Measurements from ENCODE around the gene FAM81A. TPM values are rescaled to one million over a fixed set of nuclear protein-coding genes. Genes with fewer than 3 reads are reported as not detected.

Gene FAM81A
- total and polyA plus RNA-seq, 9 of the 15 experiments (the other 6 are each of a cell fraction or from before 2014, with no cell fraction given): not detected

DNA sequence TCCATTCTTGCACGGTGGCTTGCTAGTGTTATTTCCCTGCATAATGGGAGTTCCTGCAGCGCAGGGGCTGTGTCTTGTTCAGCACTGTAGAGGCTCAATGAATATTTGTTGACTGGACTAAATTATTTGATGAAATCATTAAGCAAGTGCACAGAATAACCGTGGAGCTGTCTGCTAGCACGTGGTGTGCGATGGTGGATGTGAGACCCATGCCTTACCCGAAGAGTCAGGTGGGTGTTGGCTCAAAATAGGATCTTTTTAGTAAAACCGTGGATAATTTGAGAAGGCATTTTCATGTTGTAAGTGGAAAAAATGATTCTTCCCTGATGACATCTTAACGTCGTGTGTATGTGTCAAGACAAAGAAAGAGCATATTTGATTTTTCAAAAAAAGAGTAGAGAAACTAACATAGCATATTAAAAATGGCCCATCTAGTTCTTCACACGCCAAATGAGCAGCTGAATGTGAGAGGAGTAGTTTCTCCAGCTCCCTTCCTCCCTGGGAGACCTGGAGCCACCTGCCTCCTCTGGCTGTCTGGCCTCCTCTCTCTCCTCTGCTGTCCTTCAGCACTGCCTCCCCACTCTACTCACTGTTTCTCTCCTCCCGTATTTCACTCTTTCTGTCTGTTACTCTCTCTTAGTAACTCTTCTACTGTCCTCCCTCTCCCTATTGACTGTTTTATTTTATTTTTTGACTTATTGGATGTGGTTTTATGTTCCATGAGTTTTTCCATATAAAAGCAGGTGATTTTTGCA is 6.3 kb downstream of the FAM81A start (continued):
- TF ChIP-seq ZNF551 (CRISPR knock-in tag; IDR thresholded peaks at IDR 0.05): no peak
- no peak for TF ChIP-seq RBM15 (IDR thresholded peaks at IDR 0.05; ENCODE audit: insufficient read depth, low read length)

DNA sequence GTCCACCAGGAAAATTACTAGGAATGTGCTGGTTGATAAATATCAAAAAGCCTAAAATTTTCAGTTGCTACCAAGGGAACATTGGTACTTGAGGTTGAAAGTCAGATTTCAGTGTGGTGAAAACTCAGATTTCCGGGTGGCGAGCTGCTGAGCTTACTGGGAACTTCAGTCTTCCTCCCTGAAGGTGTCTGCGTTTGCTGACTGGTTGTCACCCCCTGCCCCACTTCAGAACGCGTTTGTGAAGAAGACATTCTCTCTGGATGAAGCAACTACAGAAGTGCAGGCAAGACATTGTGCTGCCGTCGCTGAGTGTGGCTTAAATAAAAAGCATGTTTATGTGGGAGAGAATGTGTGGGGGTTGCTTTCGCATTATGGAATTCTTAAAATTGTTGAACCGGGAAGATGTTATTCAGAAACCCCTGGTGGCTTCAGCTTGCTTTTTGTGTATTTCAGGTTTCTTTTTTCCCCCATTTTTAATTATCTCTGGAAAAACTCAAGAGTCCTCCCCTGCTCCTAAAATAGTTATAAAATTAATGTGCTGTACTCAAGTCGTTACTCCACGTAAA is 7.1 kb downstream of the FAM81A start:
- no peak overlapping the region for H2AFZ ChIP-seq (ENCODE audit: low read depth, low read length)
- no peak for DNase-seq (ENCODE audit: extremely low read depth in 1 of 4, low spot score in 3 of 4)
- H3K4me1 ChIP-seq (replicated peaks in 1 of 2; ENCODE audit: control insufficient read depth in 2 of 2, insufficient read depth in 2 of 2, low read length in 2 of 2): no peaks in the 10 kb centered on the region
- WGBS (ENCODE audit: insufficient coverage, low coverage, missing lambda C conversion rate): 0% methylated on average over 11 of the region's 11 CpGs
- no TSS peak for BruUV-seq (replicated peaks)
- H3K79me2 ChIP-seq (ENCODE audit: control insufficient read depth, insufficient read depth, low read length): no peaks in the 10 kb centered on the region
- no peak overlapping the region for H3K4me2 ChIP-seq (ENCODE audit: insufficient read depth, low read length)
- no peaks in the 10 kb centered on the region for H4K20me1 ChIP-seq (replicated peaks; ENCODE audit: control insufficient read depth, insufficient read depth, low read length)
- in situ Hi-C loops (cut with MboI) (no loop called here), intact Hi-C loops (cut with micrococcal nuclease) (no loop called here)
- no peaks in the 10 kb centered on the region for H3K9me1 ChIP-seq (ENCODE audit: control insufficient read depth, insufficient read depth, low read length)
- no peaks in the 10 kb centered on the region for H3K36me3 ChIP-seq (ENCODE audit: control insufficient read depth, insufficient read depth, low read length)
- no peak overlapping the region for H3K27ac ChIP-seq (ENCODE audit: extremely low read depth, low read depth, low read length)
- H3K27me3 ChIP-seq (ENCODE audit: control insufficient read depth in 2 of 2, insufficient read depth in 2 of 2, low read length in 2 of 2): peaks cover 14 to 31% of the 10 kb centered on the region in 2 experiments
- CTCF ChIA-PET (ENCODE audit: low intra/inter-chr PET ratio): no interaction called here
- H3K9me3 ChIP-seq (replicated peaks; ENCODE audit: control insufficient read depth, insufficient read depth, low read depth, low read length): no peaks in the 10 kb centered on the region
- no peak for ATAC-seq
- POLR2A ChIA-PET: no interaction called here
- no peak overlapping the region for H3K9ac ChIP-seq (ENCODE audit: insufficient read depth in 1 of 2, low read depth in 2 of 2, low read length in 2 of 2)
- FAIRE-seq: no peak
- no peak overlapping the region for H3K4me3 ChIP-seq
- TF ChIP-seq KAT2B (IDR thresholded peaks at IDR 0.05; ENCODE audit: low read depth, low read length) (no peak), ESRRB (CRISPR knock-in tag; IDR thresholded peaks at IDR 0.05; ENCODE audit: borderline replicate concordance) (no peak), SOX6 (IDR thresholded peaks at IDR 0.05) (no peak), TBP (optimal IDR thresholded peaks at IDR 0.05; ENCODE audit: low read depth, low read length) (no peak), NR2C1 (IDR thresholded peaks at IDR 0.05) (no peak), NR2C1 (tag; IDR thresholded peaks at IDR 0.05) (no peak), GABPB2 (CRISPR knock-in tag; conservative IDR thresholded peaks at IDR 0.05) (no peak), ZBTB1 (CRISPR knock-in tag; IDR thresholded peaks at IDR 0.05; ENCODE audit: borderline replicate concordance, low read depth) (no peak), TAF1 (IDR thresholded peaks at IDR 0.05; ENCODE audit: control insufficient read depth, extremely low read depth, insufficient read depth, low read length, severe bottlenecking) (no peak), DMBX1 (CRISPR knock-in tag; IDR thresholded peaks at IDR 0.05; ENCODE audit: borderline replicate concordance) (no peak), TOE1 (IDR thresholded peaks at IDR 0.05; ENCODE audit: borderline replicate concordance) (no peak), TOE1 (CRISPR knock-in tag; IDR thresholded peaks at IDR 0.05; ENCODE audit: borderline replicate concordance, low read depth) (no peak), SP1 (CRISPR knock-in tag; IDR thresholded peaks at IDR 0.05) (no peak), FOXK2 (conservative IDR thresholded peaks at IDR 0.05 in 1 of 2, IDR thresholded peaks at IDR 0.05 in 1 of 2; ENCODE audit: low read depth in 2 of 2) (no peak)
- TF ChIP-seq, protein P1, sequence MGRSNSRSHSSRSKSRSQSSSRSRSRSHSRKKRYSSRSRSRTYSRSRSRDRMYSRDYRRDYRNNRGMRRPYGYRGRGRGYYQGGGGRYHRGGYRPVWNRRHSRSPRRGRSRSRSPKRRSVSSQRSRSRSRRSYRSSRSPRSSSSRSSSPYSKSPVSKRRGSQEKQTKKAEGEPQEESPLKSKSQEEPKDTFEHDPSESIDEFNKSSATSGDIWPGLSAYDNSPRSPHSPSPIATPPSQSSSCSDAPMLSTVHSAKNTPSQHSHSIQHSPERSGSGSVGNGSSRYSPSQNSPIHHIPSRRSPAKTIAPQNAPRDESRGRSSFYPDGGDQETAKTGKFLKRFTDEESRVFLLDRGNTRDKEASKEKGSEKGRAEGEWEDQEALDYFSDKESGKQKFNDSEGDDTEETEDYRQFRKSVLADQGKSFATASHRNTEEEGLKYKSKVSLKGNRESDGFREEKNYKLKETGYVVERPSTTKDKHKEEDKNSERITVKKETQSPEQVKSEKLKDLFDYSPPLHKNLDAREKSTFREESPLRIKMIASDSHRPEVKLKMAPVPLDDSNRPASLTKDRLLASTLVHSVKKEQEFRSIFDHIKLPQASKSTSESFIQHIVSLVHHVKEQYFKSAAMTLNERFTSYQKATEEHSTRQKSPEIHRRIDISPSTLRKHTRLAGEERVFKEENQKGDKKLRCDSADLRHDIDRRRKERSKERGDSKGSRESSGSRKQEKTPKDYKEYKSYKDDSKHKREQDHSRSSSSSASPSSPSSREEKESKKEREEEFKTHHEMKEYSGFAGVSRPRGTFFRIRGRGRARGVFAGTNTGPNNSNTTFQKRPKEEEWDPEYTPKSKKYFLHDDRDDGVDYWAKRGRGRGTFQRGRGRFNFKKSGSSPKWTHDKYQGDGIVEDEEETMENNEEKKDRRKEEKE (IDR thresholded peaks at IDR 0.05; ENCODE audit: borderline replicate concordance in 1 of 2, control insufficient read depth in 1 of 2, low read depth in 2 of 2, low read length in 1 of 2): no peak
- TF ChIP-seq, protein P2, sequence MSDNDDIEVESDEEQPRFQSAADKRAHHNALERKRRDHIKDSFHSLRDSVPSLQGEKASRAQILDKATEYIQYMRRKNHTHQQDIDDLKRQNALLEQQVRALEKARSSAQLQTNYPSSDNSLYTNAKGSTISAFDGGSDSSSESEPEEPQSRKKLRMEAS (CRISPR knock-in tag; IDR thresholded peaks at IDR 0.05): no peak

Data from K562 (cell line).